Liver (tissue), 9 donors: ENCODE data around the gene APH1A. TPM values are rescaled to one million over a fixed set of nuclear protein-coding genes. Genes with fewer than 3 reads are reported as not detected.

ENCODE experiments used
- DNase-seq: peaks from one replicate; pipeline ENCODE4 v3.0.0-alpha.2; 2017; ENCODE audit warnings: low spot score
- H3K27ac ChIP-seq, 2 donors: one replicate each; pipeline ENCODE4 v1.7.0; 2013; ENCODE audit warnings: inconsistent platforms in 2 of 2, low read length in 2 of 2, control low read depth in 1 of 2, low read depth in 1 of 2, mild to moderate bottlenecking in 1 of 2
- H3K27me3 ChIP-seq, 4 donors: one replicate each; pipeline versions ENCODE4 v1.6.1 to v1.7.0; 2013; ENCODE audit warnings: low read length in 3 of 4, inconsistent platforms in 1 of 4, mild to moderate bottlenecking in 1 of 4, moderate library complexity in 1 of 4; ENCODE audit not compliant: control insufficient read depth in 4 of 4, insufficient read depth in 4 of 4
- H3K36me3 ChIP-seq, 4 donors: one replicate each; pipeline versions ENCODE4 v1.6.1 to v1.7.0; 2013; ENCODE audit warnings: low read length in 3 of 4, mild to moderate bottlenecking in 3 of 4, low read depth in 1 of 4, moderate library complexity in 1 of 4; ENCODE audit not compliant: control insufficient read depth in 4 of 4, insufficient read depth in 3 of 4
- H3K4me1 ChIP-seq, 4 donors: one replicate each; pipeline versions ENCODE4 v1.6.1 to v1.7.0; 2013; ENCODE audit warnings: low read length in 3 of 4, mild to moderate bottlenecking in 3 of 4, moderate library complexity in 1 of 4; ENCODE audit not compliant: control insufficient read depth in 4 of 4, insufficient read depth in 4 of 4
- H3K4me3 ChIP-seq, 3 donors: one replicate each; pipeline versions ENCODE4 v1.6.1 to v1.7.0; 2013; ENCODE audit warnings: low read length in 3 of 3, control low read depth in 1 of 3, low read depth in 1 of 3, mild to moderate bottlenecking in 1 of 3
- H3K9ac ChIP-seq, 2 donors: one replicate each; pipeline ENCODE4 v1.7.0; 2013; ENCODE audit warnings: low read length in 2 of 2, mild to moderate bottlenecking in 2 of 2, moderate library complexity in 2 of 2, control low read depth in 1 of 2, low read depth in 1 of 2
- H3K9me3 ChIP-seq, 4 donors: one replicate each; pipeline versions ENCODE4 v1.6.1 to v1.7.0; 2013; ENCODE audit warnings: low read length in 3 of 4; ENCODE audit not compliant: control insufficient read depth in 4 of 4
- ATF3 ChIP-seq: IDR thresholded peaks from 2 replicates; pipeline ENCODE4 v1.6.1; 2016; ENCODE audit warnings: antibody characterized with exemption
- EGR1 ChIP-seq, 2 donors: IDR thresholded peaks; 2 replicates each; pipeline ENCODE4 v1.6.1; 2016 to 2018; ENCODE audit warnings: antibody characterized with exemption in 2 of 2, low read depth in 2 of 2
- FOXA2 ChIP-seq: IDR thresholded peaks from 2 replicates; pipeline ENCODE4 v1.6.1; 2016; ENCODE audit warnings: antibody characterized with exemption
- GABPA ChIP-seq, 2 donors: IDR thresholded peaks in 1 of 2; conservative IDR thresholded peaks in 1 of 2; 2 replicates each; pipeline ENCODE4 v1.6.1; 2016; ENCODE audit warnings: antibody characterized with exemption in 2 of 2, mild to moderate bottlenecking in 1 of 2, moderate library complexity in 1 of 2
- HNF4A ChIP-seq, 2 donors: conservative IDR thresholded peaks; 2 replicates each; pipeline ENCODE4 v1.6.1; 2016; ENCODE audit warnings: antibody characterized with exemption in 2 of 2, mild to moderate bottlenecking in 2 of 2
- HNF4G ChIP-seq: IDR thresholded peaks from 2 replicates; pipeline ENCODE4 v1.6.1; 2016; ENCODE audit warnings: antibody characterized with exemption
- MAX ChIP-seq: IDR thresholded peaks from 2 replicates; pipeline ENCODE4 v1.6.1; 2016; ENCODE audit warnings: antibody characterized with exemption
- NR2F2 ChIP-seq: IDR thresholded peaks from 2 replicates; pipeline ENCODE4 v1.6.1; 2016; ENCODE audit warnings: antibody characterized with exemption
- RAD21 ChIP-seq, 2 donors: IDR thresholded peaks; 2 replicates each; pipeline ENCODE4 v1.6.1; 2016; ENCODE audit warnings: antibody characterized with exemption in 2 of 2, mild to moderate bottlenecking in 2 of 2
- REST ChIP-seq: IDR thresholded peaks from 2 replicates; pipeline ENCODE4 v1.6.1; 2016; ENCODE audit warnings: antibody characterized with exemption, mild to moderate bottlenecking
- RXRA ChIP-seq, 2 donors: IDR thresholded peaks; 2 replicates each; pipeline ENCODE4 v1.6.1; 2017 to 2018; ENCODE audit warnings: antibody characterized with exemption in 2 of 2, mild to moderate bottlenecking in 1 of 2
- SP1 ChIP-seq: IDR thresholded peaks from 2 replicates; pipeline ENCODE4 v1.6.1; 2018; ENCODE audit warnings: antibody characterized with exemption, mild to moderate bottlenecking
- YY1 ChIP-seq: IDR thresholded peaks from 2 replicates; pipeline ENCODE4 v1.6.1; 2016; ENCODE audit warnings: antibody characterized with exemption, mild to moderate bottlenecking
- WGBS: extraction: QIAGEN DNeasy Blood & Tissue Kit; methylation state at CpG from one replicate; pipeline ENCODE4 v1.1.7; 2013; 5-methylcytosine and 5-hydroxymethylcytosine counted together
- polyA plus RNA-seq, 2 donors: library from polyadenylated mRNA; stranded (reverse) in 1 of 2; unstranded in 1 of 2; fragments of 200-250 nt in 1 of 2; fragments of >200 nt in 1 of 2; fragmentation: Nextera tagmentation in 1 of 2; extraction: Ambion mirVana in 1 of 2; gene quantifications; one replicate each; pipeline versions ENCODE4 v1.2.1 to v1.2.3, GENCODE V29; 2013 to 2015
- total RNA-seq, 2 donors: library from RNA; depleted of rRNA; stranded (reverse); fragments of >200 nt; gene quantifications; one replicate each; pipeline ENCODE4 v1.2.3, GENCODE V29; 2014
- donor health status: healthy.
- donor health status: healthy.
- donor health status: healthy.
- donor health status: healthy.
- donor health status: healthy.

The APH1A gene
- total and polyA plus RNA-seq, 4 donors, result 25.1 to 93.6 (median 57.1) TPM

- TF ChIP-seq REST, result no peak
These were observed 10.9 kb downstream of the APH1A start, which contains the start of gene CA14 (continued) for GRCh38 chr1:150257624-150258585.

GRCh38 chr1:150256554-150257341, 12.1 kb downstream of the APH1A start:
- H3K36me3 ChIP-seq, result no peaks in the 10 kb centered on the region
- peak overlapping the region in 1 of 3 donors; percentile 31 for H3K4me3 ChIP-seq
- no peak overlapping the region for H3K9ac ChIP-seq
- no peaks in the 10 kb centered on the region for H3K27me3 ChIP-seq
- H3K4me1 ChIP-seq, result peaks cover 13 to 60% (median 57%) of the 10 kb centered on the region in 4 donors
- WGBS, result 19% methylated on average over 14 of the region's 14 CpGs
- no peak for TF ChIP-seq NR2F2
- TF ChIP-seq YY1, result no peak
- TF ChIP-seq MAX, result no peak
- peak; percentile 72 for TF ChIP-seq SP1
- no peak for TF ChIP-seq GABPA (IDR thresholded peaks at IDR 0.05 in 1 of 2, conservative IDR thresholded peaks at IDR 0.05 in 1 of 2)
- TF ChIP-seq REST, result peak; percentile 62
- peak; percentile 58 to 77 for TF ChIP-seq RXRA (IDR thresholded peaks at IDR 0.05)
- no peak for TF ChIP-seq ATF3
- TF ChIP-seq HNF4G, result no peak
- peak in 1 of 2 donors; percentile 36 for TF ChIP-seq RAD21 (IDR thresholded peaks at IDR 0.05)
- peak; percentile 24 to 45 for TF ChIP-seq HNF4A (conservative IDR thresholded peaks at IDR 0.05)
- TF ChIP-seq EGR1 (IDR thresholded peaks at IDR 0.05; ENCODE audit: low read depth in 2 of 2), result no peak
- no peak for TF ChIP-seq FOXA2
- peak; percentile 52 for DNase-seq
- no peak overlapping the region for H3K27ac ChIP-seq
- H3K9me3 ChIP-seq, result no peaks in the 10 kb centered on the region
